GM12878 (cell line): ENCODE measurements around the gene SOAT2. TPM values are rescaled to one million over a fixed set of nuclear protein-coding genes. Genes with fewer than 3 reads are reported as not detected.

Source experiments
- ATAC-seq: fragments of 200-7000 bp; cut with Tn5 transposase; 3 replicates; pipeline ENCODE4 v1.9.1; 2020; ENCODE audit warnings: mild to moderate bottlenecking, moderate library complexity
- BruUV-seq: library from RNA; stranded (reverse); fragments of 400-500 nt; replicated peaks from 2 replicates; lab custom pipeline; 2021; lab: Mats Ljungman, UMichigan
- CTCF ChIA-PET: fragments of 300-600 bp; sonication (Branson Sonifier 250); formaldehyde crosslinking; extraction: SDS; loops from one replicate; lab custom pipeline; 2021; ENCODE audit warnings: inconsistent platforms; lab: Yijun Ruan, JAX
- POLR2A ChIA-PET: fragments of 350-600 bp; formaldehyde crosslinking; extraction: SDS; loops from one replicate; lab custom pipeline; 2021; ENCODE audit warnings: inconsistent platforms; lab: Charles Lee
- RAD21 ChIA-PET: fragments of 300-600 bp; sonication (Branson Sonifier 250); formaldehyde crosslinking; loops from one replicate; lab custom pipeline; 2023; ENCODE audit warnings: antibody characterized with exemption; ENCODE audit not compliant: unreplicated experiment; lab: Charles Lee
- SMC1A ChIA-PET: fragments of 300-600 bp; sonication (Branson Sonifier 250); formaldehyde crosslinking; loops from one replicate; lab custom pipeline; 2023; ENCODE audit not compliant: unreplicated experiment, uncharacterized antibody; lab: Charles Lee
- DNase-seq: peaks from one replicate; pipeline ENCODE4 v3.0.0-alpha.2; 2011; ENCODE audit warnings: low read depth, low spot score
- FAIRE-seq: peaks from 3 replicates; lab custom pipeline; 2011; peaks lifted over from hg19 to GRCh38; lab: Jason Lieb, UNC
- H2AFZ ChIP-seq: 2 replicates; pipeline ENCODE4 v1.6.0; 2011; ENCODE audit warnings: low read depth, low read length, control low read depth; ENCODE audit not compliant: control insufficient read depth
- H3K27ac ChIP-seq: 2 replicates; pipeline ENCODE4 v1.5.1; 2011; ENCODE audit warnings: control low read depth; ENCODE audit not compliant: control insufficient read depth, insufficient read depth
- H3K27me3 ChIP-seq, 2 experiments: replicated peaks in 1 of 2; 2 replicates each; pipeline versions ENCODE4 v1.6.0 to v1.6.1; 2011; ENCODE audit warnings: low read length in 1 of 2; ENCODE audit not compliant: control insufficient read depth in 2 of 2, insufficient read depth in 2 of 2
- H3K36me3 ChIP-seq, 2 experiments: 2 replicates each; pipeline ENCODE4 v1.5.1; 2011; ENCODE audit warnings: low read length in 1 of 2; ENCODE audit not compliant: control insufficient read depth in 2 of 2, insufficient read depth in 2 of 2
- H3K4me1 ChIP-seq: 2 replicates; pipeline ENCODE4 v1.6.1; 2011; ENCODE audit warnings: mild to moderate bottlenecking, low read length, moderate library complexity, mixed read lengths; ENCODE audit not compliant: control insufficient read depth, insufficient read depth
- H3K4me2 ChIP-seq: 2 replicates; pipeline ENCODE4 v1.6.0; 2011; ENCODE audit warnings: control low read depth; ENCODE audit not compliant: control insufficient read depth, insufficient read depth
- H3K4me3 ChIP-seq: fragments of 200-600 bp; sonication (generic); 2 replicates; pipeline ENCODE4 v1.5.1; 2016
- H3K79me2 ChIP-seq: 2 replicates; pipeline ENCODE4 v1.6.0; 2011; ENCODE audit warnings: low read length; ENCODE audit not compliant: control insufficient read depth, insufficient read depth
- H3K9ac ChIP-seq: 2 replicates; pipeline ENCODE4 v1.8.0; 2011; ENCODE audit warnings: low read length, control low read depth, mixed read lengths; ENCODE audit not compliant: control insufficient read depth, insufficient read depth
- H3K9me3 ChIP-seq: replicated peaks from 3 replicates; pipeline ENCODE4 v1.5.1; 2011; ENCODE audit warnings: mild to moderate bottlenecking, low read length; ENCODE audit not compliant: control insufficient read depth, insufficient read depth
- H4K20me1 ChIP-seq: 2 replicates; pipeline ENCODE4 v1.6.0; 2011; ENCODE audit not compliant: control insufficient read depth, insufficient read depth
- BRCA1 ChIP-seq: IDR thresholded peaks from 2 replicates; pipeline ENCODE4 v1.6.1; 2011; ENCODE audit warnings: low read depth, low read length, improper control_type of control experiment
- KDM1A ChIP-seq: fragments of 200-600 bp; sonication (generic); IDR thresholded peaks from 2 replicates; pipeline ENCODE4 v1.6.1; 2016; ENCODE audit warnings: borderline replicate concordance
- NBN ChIP-seq: fragments of 450-650 bp; IDR thresholded peaks from 2 replicates; pipeline ENCODE4 v1.6.1; 2016
- NFYB ChIP-seq: IDR thresholded peaks from 2 replicates; pipeline ENCODE4 v1.6.1; 2011; ENCODE audit warnings: low read depth, mild to moderate bottlenecking, low read length, improper control_type of control experiment, moderate library complexity; ENCODE audit not compliant: insufficient read depth
- POLR2AphosphoS2 ChIP-seq: IDR thresholded peaks from 2 replicates; pipeline ENCODE4 v1.6.1; 2011; ENCODE audit warnings: low read depth, mild to moderate bottlenecking, low read length, improper control_type of control experiment, moderate library complexity
- SPI1 ChIP-seq: IDR thresholded peaks from 2 replicates; pipeline ENCODE4 v1.6.1; 2011; ENCODE audit warnings: low read depth, mild to moderate bottlenecking, low read length, moderate library complexity, borderline replicate concordance; ENCODE audit not compliant: insufficient read depth
- SREBF1 ChIP-seq: IDR thresholded peaks from 2 replicates; pipeline ENCODE4 v1.6.1; 2012; ENCODE audit warnings: mild to moderate bottlenecking, low read length
- ZNF217 ChIP-seq: fragments of 450-650 bp; IDR thresholded peaks from 2 replicates; pipeline ENCODE4 v1.6.1; 2017; ENCODE audit warnings: antibody characterized with exemption, mild to moderate bottlenecking
- ZZZ3 ChIP-seq: IDR thresholded peaks from 2 replicates; pipeline ENCODE4 v1.6.1; 2011; ENCODE audit warnings: low read depth; ENCODE audit not compliant: control insufficient read depth, insufficient read length
- WGBS: methylation state at CpG from one replicate; pipeline ENCODE4 v1.1.6; 2016; ENCODE audit warnings: low lambda C conversion rate; ENCODE audit not compliant: insufficient replicate concordance, insufficient coverage; ENCODE audit errors: missing lambda C conversion rate; 5-methylcytosine and 5-hydroxymethylcytosine counted together
- in situ Hi-C: fragments of 300-500 bp; cut with MboI; formaldehyde crosslinking; loops from 9 replicates; pipeline ENCODE4 v1.14.3; 2018; ENCODE audit warnings: mixed read lengths
- intact Hi-C: fragments of 100-400 bp; cut with micrococcal nuclease; formaldehyde crosslinking; loops from one replicate; pipeline ENCODE4 v1.14.2; 2022; ENCODE audit not compliant: unreplicated experiment
- polyA plus RNA-seq, 11 experiments: library from polyadenylated mRNA; depleted of rRNA in 4 of 11; unstranded in 6 of 11; stranded (reverse) in 5 of 11; fragments of >200 nt; fragmentation: Nextera tagmentation in 4 of 11; fragmentation: Illumina TruSeq in 1 of 11; extraction: Ambion mirVana in 4 of 11; extraction: Trizol in 1 of 11; gene quantifications; 1 replicate in 1 of 11; 2 replicates in 10 of 11; pipeline versions ENCODE4 v1.2.1 to v1.2.3, GENCODE V29; 2011 to 2016; ENCODE audit warnings: inconsistent platforms in 2 of 11, missing spikeins in 2 of 11, low read depth in 1 of 11
- total RNA-seq, 4 experiments: library from RNA; depleted of rRNA in 3 of 4; stranded (reverse); fragments of >200 nt in 3 of 4; fragmentation: Illumina TruSeq in 1 of 4; extraction: Trizol in 1 of 4; gene quantifications; 2 replicates each; pipeline versions ENCODE4 v1.2.1 to v1.2.3, GENCODE V29; 2013 to 2021
- TF ChIP-seq, protein P1 (sequence below): fragments of 450-650 bp; formaldehyde crosslinking; IDR thresholded peaks from 2 replicates; pipeline ENCODE4 v1.4.0; 2022; ENCODE audit warnings: mild to moderate bottlenecking, moderate library complexity
- TF ChIP-seq, protein P2 (sequence below): fragments of 150-350 bp; IDR thresholded peaks from 2 replicates; pipeline ENCODE4 v1.6.1; 2014; ENCODE audit warnings: mild to moderate bottlenecking, low read depth, low read length

SOAT2 gene
- total and polyA plus RNA-seq, 10 of the 15 experiments (the other 5 are each of a cell fraction or from before 2014, with no cell fraction given) = 0.08 to 1.7 (median 0.69) TPM

DNA sequence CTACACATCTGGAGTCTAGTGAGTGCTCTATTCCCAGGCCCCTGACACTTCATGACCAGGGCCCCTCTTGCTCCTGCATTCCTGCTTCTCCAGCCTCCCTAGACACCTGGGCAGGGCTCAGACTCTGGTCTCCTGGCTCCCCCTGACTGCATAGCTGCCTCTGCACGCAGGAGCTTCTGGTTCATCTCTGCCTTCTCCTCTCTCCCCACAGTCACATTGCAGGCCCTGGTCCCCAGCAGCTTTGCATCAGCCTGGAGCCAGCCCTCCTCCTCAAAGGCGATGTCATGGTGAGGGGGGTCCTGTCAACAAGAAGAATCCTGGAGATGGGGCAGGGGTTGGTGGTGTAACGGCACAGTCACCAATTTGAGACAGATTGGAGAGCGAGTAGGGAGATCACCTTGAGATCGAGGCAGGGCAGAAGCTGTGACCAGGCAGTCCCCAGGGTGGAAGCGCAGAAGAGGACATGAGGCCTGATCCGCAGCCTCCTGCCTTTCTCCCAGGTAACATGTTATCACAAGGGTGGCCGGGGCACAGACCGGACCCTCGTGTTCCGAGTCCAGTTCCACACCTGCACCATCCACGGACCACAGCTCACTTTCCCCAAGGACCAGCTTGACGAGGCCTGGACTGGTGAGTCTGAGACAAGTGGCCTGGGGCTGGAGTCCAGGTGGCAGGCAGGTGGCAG is 45.3 kb upstream of the SOAT2 start:
- Histone ChIP-seq H3K9ac (no peak overlapping the region), H3K79me2 (no peaks in the 10 kb centered on the region), H3K9me3 (no peaks in the 10 kb centered on the region), H3K36me3 (no peaks in the 10 kb centered on the region), H3K27me3 (no peaks in the 10 kb centered on the region), H2AFZ (no peak overlapping the region), H3K4me1 (peaks cover 6% of the 10 kb centered on the region), H3K4me2 (no peak overlapping the region), H3K4me3 (no peak overlapping the region), H4K20me1 (no peaks in the 10 kb centered on the region), H3K27ac (no peak overlapping the region)
- ATAC-seq (no peak), DNase-seq (no peak), FAIRE-seq (no peak)
- intact Hi-C loops = no loop called here
- ChIA-PET RAD21 (no interaction called here), CTCF (interaction anchor here (0.6 to 4.5 kb wide), 3 partner anchors 8 to 370 kb away, joined by 3 to 38 read pairs (median 4); no protein-coding TSS in a partner anchor), SMC1A (interaction anchor here (0.8 to 1.3 kb wide), 3 partner anchors 9 to 41 kb away, joined by 3 read pairs; partner anchors contain the start of gene SPRYD3), POLR2A (no interaction called here)
- no peak for TF ChIP-seq ZZZ3
- 33% methylated on average over 13 of the region's 13 CpGs for whole genome bisulfite sequencing
- in situ Hi-C loops = no loop called here
- BruUV-seq = no TSS peak

DNA sequence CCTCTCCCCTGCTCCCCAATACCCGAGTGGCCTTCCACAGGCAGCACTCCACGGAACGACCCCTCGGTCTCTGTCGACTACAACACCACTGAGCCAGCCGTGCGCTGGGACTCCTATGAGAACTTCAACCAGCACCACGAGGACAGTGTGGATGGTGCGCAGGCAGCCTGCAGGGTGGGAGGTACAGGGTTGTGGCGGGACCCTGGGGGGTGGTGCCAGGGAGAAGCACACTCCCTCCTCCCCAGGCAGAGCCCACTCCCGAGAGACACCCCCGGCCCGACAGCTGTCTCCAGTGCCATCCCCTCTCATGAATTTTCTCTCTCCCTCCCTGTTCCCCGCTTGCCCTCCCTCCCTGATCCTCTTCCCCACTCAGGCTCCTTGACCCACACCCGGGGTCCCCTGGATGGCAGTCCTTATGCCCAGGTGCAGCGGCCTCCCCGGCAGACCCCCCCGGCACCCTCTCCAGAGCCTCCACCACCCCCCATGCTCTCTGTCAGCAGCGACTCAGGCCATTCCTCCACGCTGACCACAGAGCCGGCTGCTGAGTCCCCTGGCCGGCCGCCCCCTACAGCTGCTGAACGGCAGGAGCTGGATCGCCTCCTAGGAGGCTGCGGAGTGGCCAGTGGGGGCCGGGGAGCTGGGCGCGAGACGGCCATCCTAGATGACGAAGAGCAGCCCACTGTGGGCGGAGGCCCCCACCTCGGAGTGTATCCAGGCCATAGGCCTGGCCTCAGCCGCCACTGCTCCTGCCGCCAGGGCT is 44.4 kb upstream of the SOAT2 start:
- ChIA-PET CTCF (no interaction called here), SMC1A (no interaction called here), POLR2A (no interaction called here), RAD21 (no interaction called here)
- in situ Hi-C loops (no loop called here), intact Hi-C loops (no loop called here)
- ATAC-seq (no peak), FAIRE-seq (no peak), DNase-seq (no peak)
- H3K79me2 ChIP-seq = no peaks in the 10 kb centered on the region
- H3K4me1 ChIP-seq = peaks cover 3% of the 10 kb centered on the region
- no peak overlapping the region for H3K27ac ChIP-seq
- H3K4me3 ChIP-seq = no peak overlapping the region
- 49% methylated on average over 33 of the region's 35 CpGs for WGBS
- no peaks in the 10 kb centered on the region for H3K9me3 ChIP-seq
- no peaks in the 10 kb centered on the region for H3K36me3 ChIP-seq
- no peak overlapping the region for H3K9ac ChIP-seq
- H4K20me1 ChIP-seq = no peaks in the 10 kb centered on the region
- H3K27me3 ChIP-seq = no peaks in the 10 kb centered on the region
- H3K4me2 ChIP-seq = no peak overlapping the region
- no peak overlapping the region for H2AFZ ChIP-seq
- BruUV-seq = no TSS peak
- no peak for TF ChIP-seq NBN
- TF ChIP-seq NFYB = no peak
- TF ChIP-seq, protein P1, sequence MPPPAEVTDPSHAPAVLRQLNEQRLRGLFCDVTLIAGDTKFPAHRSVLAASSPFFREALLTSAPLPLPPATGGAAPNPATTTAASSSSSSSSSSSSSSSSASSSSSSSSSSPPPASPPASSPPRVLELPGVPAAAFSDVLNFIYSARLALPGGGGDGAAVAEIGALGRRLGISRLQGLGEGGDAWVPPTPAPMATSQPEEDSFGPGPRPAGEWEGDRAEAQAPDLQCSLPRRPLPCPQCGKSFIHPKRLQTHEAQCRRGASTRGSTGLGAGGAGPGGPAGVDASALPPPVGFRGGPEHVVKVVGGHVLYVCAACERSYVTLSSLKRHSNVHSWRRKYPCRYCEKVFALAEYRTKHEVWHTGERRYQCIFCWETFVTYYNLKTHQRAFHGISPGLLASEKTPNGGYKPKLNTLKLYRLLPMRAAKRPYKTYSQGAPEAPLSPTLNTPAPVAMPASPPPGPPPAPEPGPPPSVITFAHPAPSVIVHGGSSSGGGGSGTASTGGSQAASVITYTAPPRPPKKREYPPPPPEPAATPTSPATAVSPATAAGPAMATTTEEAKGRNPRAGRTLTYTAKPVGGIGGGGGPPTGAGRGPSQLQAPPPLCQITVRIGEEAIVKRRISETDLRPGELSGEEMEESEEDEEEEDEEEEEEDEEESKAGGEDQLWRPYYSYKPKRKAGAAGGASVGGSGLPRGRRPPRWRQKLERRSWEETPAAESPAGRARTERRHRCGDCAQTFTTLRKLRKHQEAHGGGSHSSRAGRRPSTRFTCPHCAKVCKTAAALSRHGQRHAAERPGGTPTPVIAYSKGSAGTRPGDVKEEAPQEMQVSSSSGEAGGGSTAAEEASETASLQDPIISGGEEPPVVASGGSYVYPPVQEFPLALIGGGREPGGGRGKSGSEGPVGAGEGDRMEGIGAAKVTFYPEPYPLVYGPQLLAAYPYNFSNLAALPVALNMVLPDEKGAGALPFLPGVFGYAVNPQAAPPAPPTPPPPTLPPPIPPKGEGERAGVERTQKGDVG (CRISPR knock-in tag) = no peak
- no peak for TF ChIP-seq ZNF217
- no peak for TF ChIP-seq BRCA1
- TF ChIP-seq, protein P2, sequence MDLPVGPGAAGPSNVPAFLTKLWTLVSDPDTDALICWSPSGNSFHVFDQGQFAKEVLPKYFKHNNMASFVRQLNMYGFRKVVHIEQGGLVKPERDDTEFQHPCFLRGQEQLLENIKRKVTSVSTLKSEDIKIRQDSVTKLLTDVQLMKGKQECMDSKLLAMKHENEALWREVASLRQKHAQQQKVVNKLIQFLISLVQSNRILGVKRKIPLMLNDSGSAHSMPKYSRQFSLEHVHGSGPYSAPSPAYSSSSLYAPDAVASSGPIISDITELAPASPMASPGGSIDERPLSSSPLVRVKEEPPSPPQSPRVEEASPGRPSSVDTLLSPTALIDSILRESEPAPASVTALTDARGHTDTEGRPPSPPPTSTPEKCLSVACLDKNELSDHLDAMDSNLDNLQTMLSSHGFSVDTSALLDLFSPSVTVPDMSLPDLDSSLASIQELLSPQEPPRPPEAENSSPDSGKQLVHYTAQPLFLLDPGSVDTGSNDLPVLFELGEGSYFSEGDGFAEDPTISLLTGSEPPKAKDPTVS = no peak
- TF ChIP-seq KDM1A = no peak
- no peak for TF ChIP-seq SREBF1
- TF ChIP-seq POLR2AphosphoS2 = no peak
- TF ChIP-seq SPI1 = no peak
